Activated CD4-positive, CD25-positive, alpha-beta regulatory T cell treated with anti-CD3 and anti-CD28 coated beads, Interleukin-2, amount 50 U/mL, for 16 hours (primary cell): ENCODE data around the gene CD300LB.

Experiments used
- DNase-seq: peaks from one replicate; pipeline ENCODE4 v3.0.0-alpha.2; 2020; ENCODE audit warnings: low read depth, low spot score

Gene CD300LB

DNA sequence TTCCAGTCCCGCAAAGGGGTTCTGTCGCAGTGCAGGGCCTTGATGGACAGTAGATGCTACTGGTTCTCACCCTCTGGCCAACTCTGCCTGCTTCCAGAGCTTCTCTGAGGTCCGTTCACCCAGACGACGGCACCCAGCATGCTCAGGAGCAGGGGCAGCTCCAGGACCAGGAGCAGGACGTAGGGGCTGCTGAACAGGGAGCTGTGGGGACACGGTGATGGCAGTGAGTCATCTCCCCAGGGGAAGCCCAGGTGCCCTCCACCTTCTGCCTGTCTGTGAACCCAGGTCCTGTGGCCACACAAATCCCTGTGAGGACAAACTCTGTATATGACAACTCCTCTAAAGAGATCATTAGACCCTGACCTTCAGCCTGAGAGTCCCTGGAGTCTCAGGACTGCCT, 18.1 kb upstream of the CD300LB start:
- DNase-seq, result no peak

DNA sequence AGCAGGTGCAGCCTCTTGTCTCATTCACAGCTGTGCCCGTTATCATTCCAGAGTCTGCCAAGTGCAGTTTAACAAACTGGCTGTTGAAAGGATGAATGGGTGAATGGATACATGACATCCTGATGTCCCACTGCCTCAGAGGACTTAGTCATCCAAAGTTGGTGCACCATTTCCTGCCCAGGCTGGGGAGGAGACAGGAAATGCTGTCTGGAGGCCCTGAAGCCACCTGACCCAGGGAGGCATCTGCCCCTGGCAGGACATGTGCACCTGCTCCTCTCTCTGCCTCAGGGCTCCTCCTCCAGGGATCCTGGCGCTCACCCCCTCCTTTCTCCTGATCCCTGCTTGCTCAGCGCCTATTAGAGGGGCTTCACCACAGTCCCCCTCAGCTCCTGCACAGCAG, 16.5 kb upstream of the CD300LB start:
- DNase-seq, result no peak

GRCh38 chr17:74547264-74547663, 16.0 kb upstream of the CD300LB start:
- no peak for DNase-seq

DNA sequence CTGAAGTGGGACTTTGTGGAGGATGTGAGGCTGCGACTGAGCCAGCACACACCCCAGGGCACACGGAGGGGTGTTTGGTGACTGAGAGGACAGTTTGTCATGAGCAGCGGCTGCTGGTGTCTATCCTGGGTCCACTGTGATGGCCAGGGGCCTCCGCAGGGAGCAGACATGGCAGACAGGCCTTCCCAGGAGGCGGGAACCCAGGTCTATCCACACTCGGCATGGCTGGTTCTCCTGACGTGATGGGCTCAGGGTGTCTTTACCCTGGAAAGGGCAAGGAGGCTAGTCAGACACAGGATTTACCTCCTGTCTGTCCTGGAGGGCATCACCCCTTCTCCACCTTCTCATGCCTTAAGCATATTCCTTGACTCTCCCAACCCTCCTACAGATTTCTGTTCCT, 15.3 kb upstream of the CD300LB start:
- no peak for DNase-seq

GRCh38 chr17:74545843-74546230, 14.6 kb upstream of the CD300LB start, which contains the start of gene CD300C:
Gene CD300C (minus strand): TSS chr17:74546115. CDS start chr17:74545782, 333 bp downstream.
- DNase-seq, result no peak

- no peak for DNase-seq
Measured at GRCh38 chr17:74544991-74545842, 13.9 kb upstream of the CD300LB start.

- DNase-seq, result no peak
Measured at GRCh38 chr17:74543891-74544760, 12.9 kb upstream of the CD300LB start.

DNA sequence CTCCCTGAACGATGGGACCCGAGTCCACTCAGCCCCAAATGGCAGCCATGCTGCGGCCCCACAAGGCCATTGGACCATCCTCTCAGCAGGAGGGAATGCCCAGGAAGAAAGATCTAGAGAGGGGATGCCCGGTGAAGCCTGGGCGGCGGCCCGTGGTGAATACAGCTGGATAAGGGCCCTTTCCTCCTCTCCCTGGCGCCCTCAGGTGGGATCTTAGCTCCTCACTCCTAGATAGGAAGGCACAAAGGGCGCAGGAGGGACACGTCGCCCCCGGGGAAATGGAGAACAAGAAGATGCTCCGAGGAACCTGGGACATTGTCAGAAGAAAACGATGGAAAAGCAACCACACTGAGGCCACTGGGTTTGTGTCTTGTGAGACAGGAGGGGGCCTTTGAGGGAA, 12.1 kb upstream of the CD300LB start:
- DNase-seq, result no peak

DNA sequence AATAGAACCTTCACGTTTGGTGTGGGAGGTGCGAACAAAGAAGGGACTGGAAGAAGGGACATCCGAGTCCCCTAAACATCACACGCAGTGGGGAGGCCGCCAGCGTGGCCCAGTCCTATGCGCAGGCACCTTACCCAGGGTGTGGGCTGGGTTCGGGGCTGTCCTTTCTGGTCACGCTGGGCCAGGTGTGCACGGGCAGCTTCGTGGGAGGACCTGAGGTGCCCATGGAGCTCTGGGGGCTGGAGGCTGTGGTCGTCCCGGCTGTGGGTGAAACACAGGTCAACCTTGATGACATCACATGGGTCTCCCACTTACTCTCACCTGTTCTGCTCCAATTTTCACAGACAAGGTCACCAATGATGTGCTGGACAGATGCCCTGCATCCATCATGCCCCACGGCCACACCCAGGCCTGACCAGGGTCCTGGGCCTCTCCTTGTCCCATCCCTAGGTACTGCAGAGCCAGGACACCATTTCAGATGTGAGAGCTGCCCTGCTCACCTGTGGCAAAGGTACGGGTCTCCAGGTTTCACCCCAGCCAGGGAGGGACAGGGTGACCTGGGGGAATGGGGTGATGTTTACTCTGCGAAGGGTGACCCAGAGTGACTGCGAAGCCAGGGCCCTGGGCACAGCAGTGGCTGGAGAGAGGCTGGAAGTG, 11.6 kb upstream of the CD300LB start:
- no peak for DNase-seq

DNA sequence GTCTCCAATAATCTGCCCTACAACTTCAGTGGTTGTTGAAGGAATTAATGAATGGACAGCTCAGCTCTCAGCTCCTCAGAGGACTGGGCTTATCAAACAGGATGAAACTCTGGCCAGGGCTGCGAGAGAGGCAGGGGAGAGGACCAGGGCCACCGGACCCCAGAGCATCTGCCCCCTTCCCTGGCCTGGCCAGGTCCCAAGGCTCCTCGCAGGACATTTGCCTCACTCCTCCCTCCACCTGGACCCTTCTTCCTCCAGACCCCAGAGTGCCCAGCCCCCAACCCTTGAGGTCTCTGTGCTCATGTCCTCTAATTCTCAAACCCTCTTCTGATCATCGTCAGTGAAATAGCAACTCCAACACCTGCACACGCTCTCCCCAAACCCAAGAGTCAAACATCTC, 10.9 kb upstream of the CD300LB start:
- DNase-seq, result no peak

DNA sequence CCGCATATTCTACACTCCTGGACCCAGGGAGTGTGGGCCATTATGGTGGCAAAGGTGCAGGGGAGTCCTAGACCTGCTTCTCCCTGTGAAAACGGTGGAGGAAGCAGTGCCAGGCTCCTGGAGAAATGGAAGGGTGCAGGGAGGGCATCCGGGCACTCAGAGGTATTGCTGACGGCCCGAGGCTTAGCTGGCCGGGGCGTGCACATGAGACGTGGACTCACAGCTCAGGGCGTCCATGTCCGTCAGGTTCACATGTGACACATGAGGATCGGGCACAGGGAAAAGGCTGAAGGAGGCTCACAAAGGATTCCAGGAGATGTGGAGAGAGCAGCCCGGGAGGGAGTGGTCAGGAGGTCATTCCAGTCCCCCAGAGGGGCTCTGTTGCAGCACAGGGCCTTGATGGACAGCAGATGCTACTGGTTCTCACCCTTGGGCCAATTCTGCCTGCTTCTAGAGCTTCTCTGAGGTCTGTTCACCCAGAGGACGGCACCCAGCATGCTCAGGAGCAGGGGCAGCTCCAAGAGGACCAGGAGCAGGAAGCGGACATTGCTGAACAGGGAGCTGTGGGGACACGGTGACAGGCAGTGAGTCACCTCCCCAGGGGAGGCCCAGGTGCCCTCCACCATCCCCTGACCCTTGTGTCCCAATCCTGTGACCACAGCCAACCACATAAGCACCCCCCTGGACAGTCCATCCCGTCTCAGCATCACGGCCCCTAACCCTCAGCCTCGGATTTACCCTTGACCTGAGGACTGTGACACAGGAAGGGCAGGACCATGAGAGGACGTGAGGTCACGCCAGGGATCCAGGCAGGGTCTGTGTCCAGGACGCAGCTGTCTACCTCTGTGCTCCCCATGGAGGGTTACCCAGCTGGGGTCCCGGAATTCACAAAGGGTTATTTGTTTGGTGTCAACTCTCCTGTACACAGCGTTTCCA, 10.2 kb upstream of the CD300LB start:
- DNase-seq, result no peak

GRCh38 chr17:74539281-74539820, 8.1 kb upstream of the CD300LB start:
- DNase-seq, result no peak

- no peak for DNase-seq
Measured at GRCh38 chr17:74536890-74537289, 5.6 kb upstream of the CD300LB start.

DNA sequence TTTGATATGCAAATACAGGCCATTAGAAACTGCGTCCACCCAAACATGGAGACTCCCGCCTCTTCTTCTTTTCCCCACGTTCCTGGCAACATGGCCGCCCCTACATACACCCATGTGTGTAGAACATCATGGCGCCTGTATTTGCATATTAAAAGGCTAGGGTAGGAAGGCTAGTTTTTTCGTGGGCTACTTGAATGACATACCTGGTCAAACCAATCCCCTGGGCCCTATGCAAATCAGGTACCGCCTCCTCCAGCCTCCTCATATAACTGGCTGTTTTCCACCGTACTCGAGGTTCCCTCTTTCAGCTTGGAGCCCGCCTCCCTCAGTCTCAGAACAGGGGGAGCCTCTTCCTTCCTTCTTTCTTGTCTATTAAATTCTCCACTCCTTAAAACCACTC, 840 bp upstream of the CD300LB start:
- DNase-seq, result no peak

- no peak for DNase-seq
Measured at GRCh38 chr17:74530831-74531150, 484 bp downstream of the CD300LB start.

GRCh38 chr17:74529243-74529642, 2.0 kb downstream of the CD300LB start:
- no peak for DNase-seq

GRCh38 chr17:74528491-74529199, 2.6 kb downstream of the CD300LB start:
- no peak for DNase-seq

GRCh38 chr17:74527756-74528155, 3.5 kb downstream of the CD300LB start:
- no peak for DNase-seq

GRCh38 chr17:74527081-74527480, 4.2 kb downstream of the CD300LB start:
- DNase-seq, result no peak

- DNase-seq, result no peak
Measured at GRCh38 chr17:74526681-74527080, 4.6 kb downstream of the CD300LB start.
